ENCODE results near the gene CCDC187.

CCDC187 gene

GRCh38 chr9:136308006-136308701, 4.3 kb upstream of the CCDC187 start:
- TF ChIP-seq ZNF274 (IDR thresholded peaks at IDR 0.05; ENCODE audit: low read depth, low read length), result no peak
- H3K4me3 ChIP-seq (ENCODE audit: low read length), result no peak overlapping the region

- H3K4me3 ChIP-seq (ENCODE audit: low read length), result no peak overlapping the region
These were observed 3.4 kb upstream of the CCDC187 start for GRCh38 chr9:136307215-136307750.

GRCh38 chr9:136306211-136307208, 2.6 kb upstream of the CCDC187 start:
- no peak overlapping the region for H3K4me3 ChIP-seq (ENCODE audit: low read length)
- no peak for TF ChIP-seq ZNF274 (IDR thresholded peaks at IDR 0.05; ENCODE audit: low read depth, low read length)

More at GRCh38 chr9:136307215-136307750, 3.4 kb upstream of the CCDC187 start:
- TF ChIP-seq ZNF274 (IDR thresholded peaks at IDR 0.05; ENCODE audit: low read depth, low read length), result no peak

- TF ChIP-seq ZNF274 (IDR thresholded peaks at IDR 0.05; ENCODE audit: low read depth, low read length), result no peak
- H3K4me3 ChIP-seq (ENCODE audit: low read length), result no peak overlapping the region
These were observed 1.9 kb upstream of the CCDC187 start for GRCh38 chr9:136305804-136306203.

GRCh38 chr9:136304981-136305380, 1.1 kb upstream of the CCDC187 start:
- no peak overlapping the region for H3K4me3 ChIP-seq (ENCODE audit: low read length)
- TF ChIP-seq ZNF274 (IDR thresholded peaks at IDR 0.05; ENCODE audit: low read depth, low read length), result no peak

- no peak overlapping the region for H3K4me3 ChIP-seq (ENCODE audit: low read length)
- TF ChIP-seq ZNF274 (IDR thresholded peaks at IDR 0.05; ENCODE audit: low read depth, low read length), result no peak
These were observed 562 bp upstream of the CCDC187 start for GRCh38 chr9:136304456-136304855.

GRCh38 chr9:136303066-136303824, 649 bp downstream of the CCDC187 start:
- TF ChIP-seq ZNF274 (IDR thresholded peaks at IDR 0.05; ENCODE audit: low read depth, low read length), result no peak

GRCh38 chr9:136302527-136302926, 1.4 kb downstream of the CCDC187 start:
- no peak overlapping the region for H3K4me3 ChIP-seq (ENCODE audit: low read length)
- TF ChIP-seq ZNF274 (IDR thresholded peaks at IDR 0.05; ENCODE audit: low read depth, low read length), result no peak

More at GRCh38 chr9:136303066-136303824, 649 bp downstream of the CCDC187 start:
- no peak overlapping the region for H3K4me3 ChIP-seq (ENCODE audit: low read length)

GRCh38 chr9:136300866-136301265, 3.0 kb downstream of the CCDC187 start:
- TF ChIP-seq ZNF274 (IDR thresholded peaks at IDR 0.05; ENCODE audit: low read depth, low read length), result no peak
- H3K4me3 ChIP-seq (ENCODE audit: low read length), result no peak overlapping the region

GRCh38 chr9:136300016-136300545, 3.8 kb downstream of the CCDC187 start:
- no peak for TF ChIP-seq ZNF274 (IDR thresholded peaks at IDR 0.05; ENCODE audit: low read depth, low read length)
- H3K4me3 ChIP-seq (ENCODE audit: low read length), result no peak overlapping the region

GRCh38 chr9:136299541-136299940, 4.4 kb downstream of the CCDC187 start:
- no peak overlapping the region for H3K4me3 ChIP-seq (ENCODE audit: low read length)
- no peak for TF ChIP-seq ZNF274 (IDR thresholded peaks at IDR 0.05; ENCODE audit: low read depth, low read length)

- no peak overlapping the region for H3K4me3 ChIP-seq (ENCODE audit: low read length)
- no peak for TF ChIP-seq ZNF274 (IDR thresholded peaks at IDR 0.05; ENCODE audit: low read depth, low read length)
These were observed 4.8 kb downstream of the CCDC187 start for GRCh38 chr9:136299116-136299515.
